Keratinocyte (primary cell): ENCODE data around the gene HMCN2. TPM values are rescaled to one million over a fixed set of nuclear protein-coding genes. Genes with fewer than 3 reads are reported as not detected.

ENCODE experiments used
- DNase-seq: peaks from one replicate; pipeline ENCODE4 v3.0.0-alpha.2; 2011; ENCODE audit warnings: low read depth, missing footprints, low spot score
- FAIRE-seq: peaks from 2 replicates; lab custom pipeline; 2011; peaks lifted over from hg19 to GRCh38; lab: Jason Lieb, UNC
- H2AFZ ChIP-seq: 2 replicates; pipeline ENCODE4 v1.6.0; 2012; ENCODE audit warnings: low read length, control low read depth, inconsistent platforms; ENCODE audit not compliant: control insufficient read depth
- H3K27ac ChIP-seq: 2 replicates; pipeline ENCODE4 v1.5.1; 2011; ENCODE audit warnings: low read length; ENCODE audit not compliant: control insufficient read depth, insufficient read depth
- H3K27me3 ChIP-seq: 3 replicates; pipeline ENCODE4 v1.6.0; 2011; ENCODE audit warnings: low read length; ENCODE audit not compliant: control insufficient read depth, insufficient read depth; ENCODE audit errors: extremely low read depth
- H3K36me3 ChIP-seq, 2 experiments: 2 replicates in 1 of 2; 3 replicates in 1 of 2; pipeline ENCODE4 v1.5.1; 2011; ENCODE audit warnings: low read length in 2 of 2, mild to moderate bottlenecking in 1 of 2; ENCODE audit not compliant: control insufficient read depth in 2 of 2, insufficient read depth in 2 of 2; ENCODE audit errors: extremely low read depth in 1 of 2
- H3K4me1 ChIP-seq: 3 replicates; pipeline ENCODE4 v1.5.1; 2011; ENCODE audit warnings: low read length; ENCODE audit not compliant: control insufficient read depth, insufficient read depth; ENCODE audit errors: extremely low read depth
- H3K4me2 ChIP-seq: 3 replicates; pipeline ENCODE4 v1.6.0; 2011; ENCODE audit warnings: low read depth, low read length; ENCODE audit not compliant: control insufficient read depth, insufficient read depth; ENCODE audit errors: extremely low read depth
- H3K4me3 ChIP-seq, 3 experiments: fragments of 200-600 bp in 1 of 3; sonication (generic) in 1 of 3; 2 replicates in 2 of 3; 3 replicates in 1 of 3; pipeline ENCODE4 v1.5.1; 2011 to 2016; ENCODE audit warnings: low read length in 3 of 3, mild to moderate bottlenecking in 3 of 3, control low read depth in 2 of 3, inconsistent platforms in 1 of 3, low read depth in 1 of 3, mixed read lengths in 1 of 3, mixed run types in 1 of 3, moderate library complexity in 1 of 3; ENCODE audit not compliant: control insufficient read depth in 2 of 3, insufficient read depth in 2 of 3; ENCODE audit errors: extremely low read depth in 1 of 3
- H3K79me2 ChIP-seq: 2 replicates; pipeline ENCODE4 v1.6.0; 2012; ENCODE audit warnings: low read length; ENCODE audit not compliant: control insufficient read depth, insufficient read depth
- H3K9ac ChIP-seq: 3 replicates; pipeline ENCODE4 v1.6.0; 2011; ENCODE audit warnings: low read length; ENCODE audit not compliant: control insufficient read depth, insufficient read depth; ENCODE audit errors: extremely low read depth
- H3K9me1 ChIP-seq: 3 replicates; pipeline ENCODE4 v1.6.0; 2011; ENCODE audit warnings: low read length; ENCODE audit not compliant: control insufficient read depth, insufficient read depth; ENCODE audit errors: extremely low read depth
- H3K9me3 ChIP-seq: 2 replicates; pipeline ENCODE4 v1.5.1; 2012; ENCODE audit warnings: low read depth, low read length; ENCODE audit not compliant: control insufficient read depth
- H4K20me1 ChIP-seq: 3 replicates; pipeline ENCODE4 v1.6.0; 2011; ENCODE audit warnings: low read length; ENCODE audit not compliant: control insufficient read depth, insufficient read depth; ENCODE audit errors: extremely low read depth
- CTCF ChIP-seq, 3 experiments: IDR thresholded peaks in 1 of 3; conservative IDR thresholded peaks in 1 of 3; optimal IDR thresholded peaks in 1 of 3; 2 replicates in 2 of 3; 3 replicates in 1 of 3; pipeline versions ENCODE3 to v1.5.1; 2011; ENCODE audit warnings: low read length in 3 of 3, mild to moderate bottlenecking in 3 of 3, moderate library complexity in 2 of 3, control low read depth in 1 of 3, inconsistent platforms in 1 of 3; ENCODE audit not compliant: insufficient read depth in 2 of 3; ENCODE audit errors: extremely low read depth in 1 of 3
- EZH2 ChIP-seq: IDR thresholded peaks from one replicate; pipeline ENCODE4 v1.6.1; 2012; ENCODE audit warnings: inconsistent platforms, mild to moderate bottlenecking, low read length, moderate library complexity
- dilution Hi-C: fragments of 300-500 bp; cut with MboI; formaldehyde crosslinking; loops from one replicate; pipeline ENCODE4 v1.7.0; 2020; ENCODE audit warnings: low sequenced_read_pairs; ENCODE audit not compliant: extremely low pct_ligation_motif_present
- polyA plus RNA-seq, 5 experiments: library from polyadenylated mRNA; depleted of rRNA in 3 of 5; stranded (reverse) in 3 of 5; stranded (forward) in 1 of 5; unstranded in 1 of 5; fragments of >200 nt; gene quantifications; 1 replicate in 1 of 5; 2 replicates in 3 of 5; 3 replicates in 1 of 5; pipeline versions ENCODE4 v1.2.1 to v1.2.3, GENCODE V29; 2011 to 2012; ENCODE audit warnings: missing spikeins in 2 of 5, low read depth in 1 of 5, low replicate concordance in 1 of 5

Gene HMCN2
- polyA plus RNA-seq, 1 donor (not counting 4 experiments of a cell fraction or from before 2014, with no cell fraction given) = not detected

GRCh38 chr9:130371196-130371966 lies 105.8 kb downstream of the HMCN2 start:
- no peak overlapping the region for H3K27ac ChIP-seq
- H3K9ac ChIP-seq = no peak overlapping the region
- H3K79me2 ChIP-seq = no peaks in the 10 kb centered on the region
- H3K4me1 ChIP-seq = no peaks in the 10 kb centered on the region
- no peak for TF ChIP-seq CTCF (optimal IDR thresholded peaks at IDR 0.05 in 1 of 3, IDR thresholded peaks at IDR 0.05 in 1 of 3, conservative IDR thresholded peaks at IDR 0.05 in 1 of 3; ENCODE audit: extremely low read depth in 1 of 3, insufficient read depth in 2 of 3, low read length in 3 of 3)
- TF ChIP-seq EZH2 = no peak
- H2AFZ ChIP-seq = no peak overlapping the region
- no peaks in the 10 kb centered on the region for H3K9me1 ChIP-seq
- DNase-seq = no peak
- H4K20me1 ChIP-seq = no peaks in the 10 kb centered on the region
- peaks cover 13% of the 10 kb centered on the region for H3K27me3 ChIP-seq
- dilution Hi-C loops = no loop called here
- H3K9me3 ChIP-seq = no peaks in the 10 kb centered on the region
- no peak overlapping the region for H3K4me3 ChIP-seq
- no peak overlapping the region for H3K4me2 ChIP-seq
- no peaks in the 10 kb centered on the region for H3K36me3 ChIP-seq
- no peak for FAIRE-seq

GRCh38 chr9:130372057-130372456 lies 106.5 kb downstream of the HMCN2 start:
- TF ChIP-seq EZH2 (no peak), CTCF (optimal IDR thresholded peaks at IDR 0.05 in 1 of 3, IDR thresholded peaks at IDR 0.05 in 1 of 3, conservative IDR thresholded peaks at IDR 0.05 in 1 of 3; ENCODE audit: extremely low read depth in 1 of 3, insufficient read depth in 2 of 3, low read length in 3 of 3) (no peak)
- Histone ChIP-seq H3K9ac (no peak overlapping the region), H3K4me1 (no peaks in the 10 kb centered on the region), H3K4me2 (no peak overlapping the region), H3K27ac (no peak overlapping the region), H3K79me2 (no peaks in the 10 kb centered on the region), H4K20me1 (no peaks in the 10 kb centered on the region), H3K36me3 (no peaks in the 10 kb centered on the region), H3K27me3 (peaks cover 13% of the 10 kb centered on the region), H3K9me3 (no peaks in the 10 kb centered on the region), H3K9me1 (no peaks in the 10 kb centered on the region), H2AFZ (no peak overlapping the region), H3K4me3 (no peak overlapping the region)
- dilution Hi-C loops = no loop called here
- FAIRE-seq = no peak
- no peak for DNase-seq
